ENCODE results near the gene FLRT2. TPM values are rescaled to one million over a fixed set of nuclear protein-coding genes. Genes with fewer than 3 reads are reported as not detected.

The FLRT2 gene
- total RNA-seq, 4 donors from 2014 or later: 3.4 to 7.0 (median 4.0) TPM

DNA sequence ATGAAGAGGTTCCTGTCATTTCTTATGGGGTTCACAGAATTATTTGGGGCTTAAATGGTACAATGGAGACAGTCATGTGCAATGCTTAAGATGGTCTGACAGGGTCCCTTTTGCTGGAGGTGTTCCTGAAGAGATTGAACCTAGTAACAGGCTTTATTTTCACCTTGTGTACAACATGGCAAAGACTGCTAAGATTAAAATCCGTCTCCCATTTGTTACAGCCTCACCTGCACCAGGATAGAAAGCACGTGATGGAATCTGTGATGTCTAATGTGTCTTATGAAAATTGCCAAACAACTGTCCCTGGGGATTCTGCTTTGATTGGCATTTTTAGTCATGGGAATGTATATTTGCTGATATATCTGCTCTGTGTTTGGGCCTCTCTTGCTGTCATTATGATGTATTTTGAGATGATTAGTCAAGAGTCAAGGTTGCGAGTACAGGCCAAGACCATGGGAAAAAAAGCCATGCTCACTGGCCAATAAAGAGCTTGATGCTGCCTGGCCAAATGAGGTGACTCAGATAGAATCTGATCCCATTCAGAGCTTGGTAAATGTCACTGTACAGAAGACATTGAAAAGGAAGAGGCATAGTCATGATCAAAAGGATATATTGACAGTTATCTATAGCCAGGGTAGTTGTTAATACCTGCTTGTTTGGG is 96.1 kb downstream of the FLRT2 start:
- Histone ChIP-seq H3K27me3 (no peaks in the 10 kb centered on the region), H3K27ac (no peak overlapping the region), H3K9me3 (no peaks in the 10 kb centered on the region), H3K4me1 (no peaks in the 10 kb centered on the region), H3K36me3 (no peaks in the 10 kb centered on the region), H3K4me3 (no peak overlapping the region)
- 80 to 83% methylated on average over 2 to 3 of the region's 3 CpGs for WGBS, 2 donors (ENCODE audit: low coverage in 1 of 2)
- TF ChIP-seq POLR2A (IDR thresholded peaks at IDR 0.05): no peak
- no peak for TF ChIP-seq POLR2AphosphoS5 (IDR thresholded peaks at IDR 0.05)
- TF ChIP-seq, protein P1, sequence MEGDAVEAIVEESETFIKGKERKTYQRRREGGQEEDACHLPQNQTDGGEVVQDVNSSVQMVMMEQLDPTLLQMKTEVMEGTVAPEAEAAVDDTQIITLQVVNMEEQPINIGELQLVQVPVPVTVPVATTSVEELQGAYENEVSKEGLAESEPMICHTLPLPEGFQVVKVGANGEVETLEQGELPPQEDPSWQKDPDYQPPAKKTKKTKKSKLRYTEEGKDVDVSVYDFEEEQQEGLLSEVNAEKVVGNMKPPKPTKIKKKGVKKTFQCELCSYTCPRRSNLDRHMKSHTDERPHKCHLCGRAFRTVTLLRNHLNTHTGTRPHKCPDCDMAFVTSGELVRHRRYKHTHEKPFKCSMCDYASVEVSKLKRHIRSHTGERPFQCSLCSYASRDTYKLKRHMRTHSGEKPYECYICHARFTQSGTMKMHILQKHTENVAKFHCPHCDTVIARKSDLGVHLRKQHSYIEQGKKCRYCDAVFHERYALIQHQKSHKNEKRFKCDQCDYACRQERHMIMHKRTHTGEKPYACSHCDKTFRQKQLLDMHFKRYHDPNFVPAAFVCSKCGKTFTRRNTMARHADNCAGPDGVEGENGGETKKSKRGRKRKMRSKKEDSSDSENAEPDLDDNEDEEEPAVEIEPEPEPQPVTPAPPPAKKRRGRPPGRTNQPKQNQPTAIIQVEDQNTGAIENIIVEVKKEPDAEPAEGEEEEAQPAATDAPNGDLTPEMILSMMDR (IDR thresholded peaks at IDR 0.05): no peak
- intact Hi-C loops (cut with DNase I; ENCODE audit: low total_unique reads) (no loop called here), in situ Hi-C loops (cut with MboI; ENCODE audit: low pct_ligation_motif_present in 1 of 4, low pct_unique_long_range_greater_than_20kb in 1 of 4, low sequenced_read_pairs in 3 of 4) (no loop called here)
- DNase-seq: no peak

DNA sequence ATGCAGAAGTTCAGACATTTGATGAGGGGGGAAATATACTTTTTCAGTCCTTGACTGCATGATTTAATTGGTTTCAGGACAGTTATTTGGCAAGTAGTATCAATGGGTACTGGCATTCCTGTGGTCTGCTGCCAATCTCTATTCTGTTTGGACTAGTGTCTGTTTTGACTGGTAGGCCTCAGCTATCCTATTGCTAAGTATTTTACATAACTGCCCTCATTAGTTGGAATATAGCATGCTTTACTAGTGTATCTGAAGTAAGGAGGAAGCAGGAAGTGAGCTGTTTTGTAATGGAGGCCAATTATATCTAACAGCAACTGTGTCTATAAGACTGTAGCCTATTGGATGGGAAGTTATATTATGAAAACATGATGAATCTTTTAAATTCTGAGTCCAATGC is 104.3 kb downstream of the FLRT2 start:
- no peaks in the 10 kb centered on the region for H3K27me3 ChIP-seq
- H3K36me3 ChIP-seq: no peaks in the 10 kb centered on the region
- TF ChIP-seq, protein P1 (IDR thresholded peaks at IDR 0.05): no peak
- TF ChIP-seq POLR2AphosphoS5 (IDR thresholded peaks at IDR 0.05) (no peak), EP300 (IDR thresholded peaks at IDR 0.05; ENCODE audit: low read depth) (no peak), POLR2A (IDR thresholded peaks at IDR 0.05) (no peak)
- no peak for DNase-seq
- in situ Hi-C loops (cut with MboI; ENCODE audit: low pct_ligation_motif_present in 1 of 4, low pct_unique_long_range_greater_than_20kb in 1 of 4, low sequenced_read_pairs in 3 of 4) (no loop called here), intact Hi-C loops (cut with DNase I; ENCODE audit: low total_unique reads) (no loop called here)
- H3K4me1 ChIP-seq: no peaks in the 10 kb centered on the region
- no peak overlapping the region for H3K27ac ChIP-seq
- H3K4me3 ChIP-seq: no peak overlapping the region
- H3K9me3 ChIP-seq: no peaks in the 10 kb centered on the region

DNA sequence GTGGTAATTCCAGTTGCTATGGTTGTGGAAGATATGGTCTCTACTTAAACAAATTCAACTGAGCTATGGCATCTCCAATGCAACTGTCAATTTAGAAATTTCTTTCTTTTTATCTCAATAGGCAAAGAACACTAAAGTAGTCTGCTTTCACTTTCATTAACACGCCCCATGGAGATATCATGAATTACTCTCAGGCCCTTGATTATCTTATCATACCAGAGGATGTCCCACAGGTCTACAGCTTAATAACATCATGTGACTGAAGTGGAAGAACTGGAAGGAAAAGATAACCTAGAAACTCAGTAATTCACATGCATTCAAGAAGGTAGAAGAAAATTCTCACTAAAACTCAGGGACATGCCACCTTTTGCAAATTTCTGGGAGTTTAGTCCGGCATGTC is 114.3 kb downstream of the FLRT2 start:
- in situ Hi-C loops (cut with MboI; ENCODE audit: low pct_ligation_motif_present in 1 of 4, low pct_unique_long_range_greater_than_20kb in 1 of 4, low sequenced_read_pairs in 3 of 4): no loop called here
- DNase-seq: no peak
- TF ChIP-seq, protein P1 (IDR thresholded peaks at IDR 0.05): no peak
- no peak for TF ChIP-seq POLR2A (IDR thresholded peaks at IDR 0.05)
- TF ChIP-seq EP300 (IDR thresholded peaks at IDR 0.05; ENCODE audit: low read depth): no peak
- no peak for TF ChIP-seq POLR2AphosphoS5 (IDR thresholded peaks at IDR 0.05)
- Histone ChIP-seq H3K4me3 (no peak overlapping the region), H3K27me3 (no peaks in the 10 kb centered on the region), H3K9me3 (no peaks in the 10 kb centered on the region), H3K4me1 (no peaks in the 10 kb centered on the region), H3K36me3 (no peaks in the 10 kb centered on the region), H3K27ac (no peak overlapping the region)
- intact Hi-C loops (cut with DNase I; ENCODE audit: low total_unique reads): no loop called here
- 83 to 100% methylated on average over 1 to 2 of the region's 2 CpGs for WGBS, 2 donors (ENCODE audit: low coverage in 1 of 2)

DNA sequence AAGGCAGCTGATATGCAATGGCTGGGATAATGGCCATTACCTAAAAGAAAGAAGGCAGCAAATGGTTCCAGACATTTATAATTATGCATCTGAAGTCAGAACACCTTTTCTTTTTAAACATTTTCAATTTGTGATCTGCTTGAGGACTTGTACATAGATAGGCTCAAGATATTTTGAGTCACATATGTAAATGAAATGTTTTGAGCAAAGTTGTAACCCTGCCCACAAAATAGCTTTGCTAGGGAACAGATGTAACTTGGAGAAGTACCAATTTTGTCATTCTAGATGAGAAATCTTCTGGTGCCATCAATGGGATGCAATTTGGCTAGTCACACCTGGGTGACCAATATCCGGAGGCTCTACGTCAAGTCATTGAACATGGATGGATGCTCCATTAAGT is 123.1 kb downstream of the FLRT2 start:
- Histone ChIP-seq H3K27ac (no peak overlapping the region), H3K27me3 (no peaks in the 10 kb centered on the region), H3K4me1 (no peaks in the 10 kb centered on the region), H3K36me3 (no peaks in the 10 kb centered on the region), H3K9me3 (no peaks in the 10 kb centered on the region), H3K4me3 (no peak overlapping the region)
- no peak for TF ChIP-seq EP300 (IDR thresholded peaks at IDR 0.05; ENCODE audit: low read depth)
- no peak for TF ChIP-seq POLR2AphosphoS5 (IDR thresholded peaks at IDR 0.05)
- TF ChIP-seq, protein P1 (IDR thresholded peaks at IDR 0.05): no peak
- 98 to 100% methylated on average over 2 of the region's 2 CpGs for WGBS, 2 donors (ENCODE audit: low coverage in 1 of 2)
- in situ Hi-C loops (cut with MboI; ENCODE audit: low pct_ligation_motif_present in 1 of 4, low pct_unique_long_range_greater_than_20kb in 1 of 4, low sequenced_read_pairs in 3 of 4): no loop called here
- intact Hi-C loops (cut with DNase I; ENCODE audit: low total_unique reads): no loop called here
- no peak for DNase-seq
